ENCODE results near the gene ASB14.

Gene ASB14

GRCh38 chr3:57233799-57234198 is 58.7 kb downstream of the ASB14 start:
- no peak overlapping the region for H3K4me3 ChIP-seq (replicated peaks; ENCODE audit: low read depth, low read length)
- DNase-seq (ENCODE audit: extremely low read depth, low read depth) = no peak
- no peak for TF ChIP-seq CTCF (IDR thresholded peaks at IDR 0.05; ENCODE audit: low read depth, low read length, missing control alignments)

GRCh38 chr3:57230006-57230405 is 62.5 kb downstream of the ASB14 start:
- no peak for DNase-seq (ENCODE audit: extremely low read depth, low read depth)
- no peak for TF ChIP-seq CTCF (IDR thresholded peaks at IDR 0.05; ENCODE audit: low read depth, low read length, missing control alignments)
- no peak overlapping the region for H3K4me3 ChIP-seq (replicated peaks; ENCODE audit: low read depth, low read length)

GRCh38 chr3:57227930-57228751 is 64.3 kb downstream of the ASB14 start:
- peak overlapping the region; percentile 60 for H3K4me3 ChIP-seq (replicated peaks; ENCODE audit: low read depth, low read length)
- no peak for TF ChIP-seq CTCF (IDR thresholded peaks at IDR 0.05; ENCODE audit: low read depth, low read length, missing control alignments)
- DNase-seq (ENCODE audit: extremely low read depth, low read depth) = no peak

GRCh38 chr3:57227204-57227929 is 65.1 kb downstream of the ASB14 start, which contains the start of gene APPL1:
Gene APPL1 (plus strand): TSS chr3:57227729. CDS start chr3:57227884, 155 bp downstream.
- TF ChIP-seq CTCF (IDR thresholded peaks at IDR 0.05; ENCODE audit: low read depth, low read length, missing control alignments) = no peak
- peak within 1 kb of the TSS; percentile 60 for H3K4me3 ChIP-seq (replicated peaks; ENCODE audit: low read depth, low read length)
- DNase-seq (ENCODE audit: extremely low read depth, low read depth) = peak; percentile 31

- TF ChIP-seq CTCF (IDR thresholded peaks at IDR 0.05; ENCODE audit: low read depth, low read length, missing control alignments) = no peak
- H3K4me3 ChIP-seq (replicated peaks; ENCODE audit: low read depth, low read length) = no peak overlapping the region
- no peak for DNase-seq (ENCODE audit: extremely low read depth, low read depth)
Measured at GRCh38 chr3:57226176-57226575, 66.3 kb downstream of the ASB14 start.

GRCh38 chr3:57224856-57225255 is 67.6 kb downstream of the ASB14 start:
- DNase-seq (ENCODE audit: extremely low read depth, low read depth) = no peak
- no peak overlapping the region for H3K4me3 ChIP-seq (replicated peaks; ENCODE audit: low read depth, low read length)
- TF ChIP-seq CTCF (IDR thresholded peaks at IDR 0.05; ENCODE audit: low read depth, low read length, missing control alignments) = no peak
